Urinary bladder (tissue), 4 donors: ENCODE data around the gene CTDSPL2. TPM values are rescaled to one million over a fixed set of nuclear protein-coding genes. Genes with fewer than 3 reads are reported as not detected.
A peak's percentile ranks its signal among the peaks of the same experiment; 100 is the strongest.
"Not testable (repeated sequence)": the region's sequence is repeated elsewhere in the genome, so short reads cannot be mapped to it uniquely, and the experiment has no call there.

Source experiments
- DNase-seq: peaks from one replicate; pipeline ENCODE4 v3.0.0-alpha.2; 2015; ENCODE audit errors: extremely low spot score
- H3K27ac ChIP-seq: one replicate; pipeline ENCODE4 v1.5.1; 2013; ENCODE audit warnings: low read depth, mild to moderate bottlenecking, moderate library complexity
- H3K36me3 ChIP-seq: one replicate; pipeline ENCODE4 v1.6.1; 2013; ENCODE audit warnings: mild to moderate bottlenecking, moderate library complexity; ENCODE audit not compliant: insufficient read depth
- H3K4me1 ChIP-seq: one replicate; pipeline ENCODE4 v1.6.1; 2013; ENCODE audit warnings: mild to moderate bottlenecking, moderate library complexity; ENCODE audit not compliant: insufficient read depth
- H3K4me3 ChIP-seq: one replicate; pipeline ENCODE4 v1.5.1; 2013; ENCODE audit warnings: low read depth, low read length
- WGBS: extraction: QIAGEN DNeasy Blood & Tissue Kit; methylation state at CpG from one replicate; pipeline ENCODE4 v1.1.7; 2013; 5-methylcytosine and 5-hydroxymethylcytosine counted together
- polyA plus RNA-seq: library from polyadenylated mRNA; stranded (reverse); fragments of 200-250 nt; gene quantifications from one replicate; pipeline ENCODE4 v1.2.3, GENCODE V29; 2013
- total RNA-seq: library from RNA; depleted of rRNA; stranded (reverse); fragments of >200 nt; gene quantifications from one replicate; pipeline ENCODE4 v1.2.3, GENCODE V29; 2014
- donor health status: healthy with polysubstance abuse.
- donor health status: healthy.

CTDSPL2 gene
- total and polyA plus RNA-seq, 2 donors, result 16.7 to 143 TPM

DNA sequence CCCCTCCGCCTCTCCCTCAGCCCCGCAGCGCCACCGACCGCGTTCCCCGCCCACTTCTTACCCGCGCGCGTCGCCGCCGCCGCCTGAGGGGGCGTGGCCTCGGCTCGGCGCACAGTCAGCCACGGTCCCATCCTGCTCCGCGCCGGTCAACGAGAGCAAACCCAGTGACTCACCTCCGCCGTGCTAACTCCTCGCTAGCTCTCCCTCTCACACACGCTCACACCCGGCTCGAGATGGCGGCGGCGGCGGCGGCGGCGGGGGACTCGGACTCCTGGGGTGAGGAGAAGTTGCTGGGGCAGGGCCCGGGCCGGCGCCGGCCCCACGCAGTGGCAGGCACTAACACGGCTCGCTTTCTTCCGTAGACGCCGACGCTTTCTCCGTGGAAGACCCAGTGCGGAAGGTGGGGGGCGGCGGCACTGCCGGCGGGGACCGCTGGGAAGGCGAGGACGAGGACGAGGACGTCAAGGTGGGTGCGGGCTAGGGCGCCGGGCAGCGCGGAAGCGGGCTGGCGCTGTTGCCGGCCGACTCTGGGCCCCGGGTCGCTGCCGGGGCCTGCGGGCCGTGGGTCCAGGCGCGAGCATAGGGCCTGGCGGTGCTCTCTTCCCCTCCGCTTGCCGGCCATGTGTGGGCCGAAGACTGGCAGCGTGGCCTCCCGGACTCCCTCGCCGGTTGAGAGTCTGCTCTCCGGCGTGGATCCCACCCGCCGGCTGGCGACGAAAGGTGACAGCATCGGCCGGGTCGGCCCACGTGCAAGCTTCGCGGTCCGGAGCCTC is 109.7 kb downstream of the CTDSPL2 start, which contains the start of gene EIF3J:
TSS of gene EIF3J (plus strand) at position 186 of the 773 bp plus-strand sequence. CDS start at position 234, 48 bp downstream.
- H3K4me1 ChIP-seq, result no peaks in the 10 kb centered on the region
- peak; percentile 86 for DNase-seq
- H3K4me3 ChIP-seq, result peak within 1 kb of the TSS; percentile 81
- peak within 1 kb of the TSS; percentile 96 for H3K27ac ChIP-seq
- peaks cover 2% of the 10 kb centered on the region for H3K36me3 ChIP-seq
- under 1% methylated on average over 96 of the region's 97 CpGs for WGBS

- peaks cover 2% of the 10 kb centered on the region for H3K36me3 ChIP-seq
- H3K4me3 ChIP-seq, result peak overlapping the region; percentile 81
- WGBS, result 13% methylated on average over 13 of the region's 13 CpGs
- no peak for DNase-seq
- no peaks in the 10 kb centered on the region for H3K4me1 ChIP-seq
- peak overlapping the region; percentile 90 for H3K27ac ChIP-seq
Measured at GRCh38 chr15:44537735-44538240, 110.4 kb downstream of the CTDSPL2 start.

DNA sequence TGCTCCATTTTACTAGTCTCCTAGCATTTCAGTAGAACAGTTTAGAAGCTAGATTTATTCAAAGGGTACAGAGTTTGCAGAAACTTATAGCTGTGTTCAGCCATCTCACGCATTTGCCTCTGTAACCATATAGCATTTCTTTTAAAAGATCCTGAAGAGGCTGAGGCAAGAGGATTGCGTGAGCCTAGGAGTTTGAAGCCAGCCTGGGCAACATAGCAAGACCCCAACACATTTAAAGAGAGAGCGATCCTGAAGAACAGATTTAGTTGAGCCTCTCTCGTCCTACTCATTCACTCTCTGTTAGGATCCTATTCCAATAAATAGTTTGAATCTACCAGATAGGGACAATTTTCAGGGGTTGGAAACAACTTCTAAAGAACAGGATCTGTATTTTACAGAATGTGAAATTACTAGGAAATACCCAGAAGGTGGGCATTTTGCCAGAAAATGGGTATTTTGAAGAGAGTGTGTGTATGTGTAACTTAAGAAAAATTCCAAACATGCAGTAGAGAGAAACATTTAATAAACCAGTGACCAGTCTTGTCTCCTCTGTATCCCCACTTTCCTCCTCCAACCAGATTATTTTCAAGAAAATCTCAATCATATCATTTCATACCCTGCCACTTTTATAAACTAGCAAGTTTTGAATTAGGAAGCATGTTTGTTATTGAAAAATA is 114.0 kb downstream of the CTDSPL2 start:
- no peak overlapping the region for H3K4me3 ChIP-seq
- H3K4me1 ChIP-seq, result no peaks in the 10 kb centered on the region
- no peaks in the 10 kb centered on the region for H3K36me3 ChIP-seq
- WGBS, result 94% methylated on average over 4 of the region's 4 CpGs
- H3K27ac ChIP-seq, result no peak overlapping the region
- DNase-seq, result no peak

GRCh38 chr15:44542596-44542995 is 115.2 kb downstream of the CTDSPL2 start:
- no peak overlapping the region for H3K4me3 ChIP-seq
- no peak overlapping the region for H3K27ac ChIP-seq
- no peaks in the 10 kb centered on the region for H3K4me1 ChIP-seq
- DNase-seq, result no peak
- no peaks in the 10 kb centered on the region for H3K36me3 ChIP-seq

DNA sequence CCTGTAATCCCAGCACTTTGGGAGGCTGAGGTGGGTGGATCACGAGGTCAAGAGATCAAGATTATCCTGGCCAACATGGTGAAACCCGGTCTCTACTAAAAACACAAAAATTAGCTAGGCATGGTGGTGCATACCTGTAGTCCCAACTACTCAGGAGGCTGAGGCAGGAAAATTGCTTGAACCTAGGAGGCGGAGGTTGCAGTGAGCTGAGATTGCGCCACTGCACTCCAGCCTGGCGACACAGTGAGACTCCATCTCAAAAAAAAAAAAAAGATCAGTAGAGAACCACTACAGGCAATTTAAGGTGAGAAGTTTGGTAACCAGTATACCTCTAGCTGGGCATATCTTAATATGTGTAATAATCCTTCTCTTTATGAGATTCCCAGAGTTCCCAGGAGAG is 117.3 kb downstream of the CTDSPL2 start:
- not testable (repeated sequence) for H3K4me1 ChIP-seq, H3K4me3 ChIP-seq, H3K27ac ChIP-seq, H3K36me3 ChIP-seq, DNase-seq
- 96% methylated on average over 5 of the region's 5 CpGs for WGBS

DNA sequence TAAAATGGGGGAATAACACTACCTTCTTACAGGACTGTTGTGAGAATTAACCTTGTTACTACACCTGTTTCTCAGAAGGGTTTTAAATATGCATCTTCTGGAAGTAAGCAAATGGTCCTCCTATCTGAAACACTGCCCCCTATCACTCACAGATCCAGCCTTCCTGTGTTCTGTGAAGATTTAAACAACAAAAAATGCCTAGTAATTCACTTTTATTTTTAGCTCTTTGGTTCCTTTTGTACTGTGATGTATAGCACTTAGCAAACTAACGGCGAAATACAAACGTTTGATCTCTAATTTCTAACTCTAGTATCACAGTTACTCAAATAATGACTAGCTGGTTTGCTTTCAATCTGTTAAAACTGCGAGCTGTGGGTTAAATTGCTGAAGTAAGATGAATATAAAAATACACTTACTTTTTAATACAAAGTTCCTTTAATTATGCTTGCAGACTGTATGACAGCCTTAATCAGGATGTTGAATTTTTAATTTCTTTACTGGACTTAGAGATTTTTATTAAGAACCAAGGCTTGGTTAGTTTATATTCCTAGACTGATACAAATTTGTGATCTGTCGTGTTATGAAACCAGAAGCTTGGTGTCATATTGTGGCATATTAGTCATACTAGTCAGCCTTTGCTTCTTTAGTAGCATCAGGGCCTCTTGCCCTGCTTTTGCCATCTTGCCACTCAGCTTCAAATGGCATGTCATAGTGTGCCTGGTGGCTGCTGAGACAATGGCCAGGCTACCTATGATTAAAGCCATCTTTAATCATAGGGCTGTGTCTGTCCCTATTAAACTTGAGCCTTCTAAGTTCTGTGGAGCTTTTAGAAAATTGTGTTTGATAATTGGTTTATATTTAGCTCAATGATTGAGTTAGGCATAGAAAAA is 118.7 kb downstream of the CTDSPL2 start:
- Histone ChIP-seq H3K27ac (no peak overlapping the region), H3K4me3 (no peak overlapping the region), H3K36me3 (no peaks in the 10 kb centered on the region), H3K4me1 (no peaks in the 10 kb centered on the region)
- no peak for DNase-seq
- 62% methylated on average over 5 of the region's 5 CpGs for WGBS

GRCh38 chr15:44549152-44549551 is 121.7 kb downstream of the CTDSPL2 start:
- 98% methylated on average over 9 of the region's 9 CpGs for WGBS
- not testable (repeated sequence) for H3K36me3 ChIP-seq, H3K4me1 ChIP-seq, H3K27ac ChIP-seq, H3K4me3 ChIP-seq, DNase-seq

GRCh38 chr15:44550256-44550655 is 122.8 kb downstream of the CTDSPL2 start:
- no peaks in the 10 kb centered on the region for H3K36me3 ChIP-seq

DNA sequence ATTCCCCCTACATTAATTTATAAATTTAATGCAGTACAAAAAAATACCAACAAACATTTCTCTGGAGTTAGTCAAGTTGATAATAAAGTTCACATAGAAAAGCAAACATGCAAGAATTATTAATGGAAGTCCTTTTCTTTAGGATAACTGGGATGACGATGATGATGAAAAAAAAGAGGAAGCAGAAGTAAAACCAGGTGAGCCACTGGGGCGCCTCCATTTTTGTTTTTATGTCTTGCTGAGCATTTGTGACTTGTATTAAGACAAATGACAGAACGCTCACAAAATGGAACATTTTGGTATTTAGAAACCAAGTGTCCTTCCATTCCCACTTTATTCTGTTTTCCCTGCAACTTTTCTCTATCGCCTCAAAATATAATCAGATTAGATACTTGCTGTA is 123.3 kb downstream of the CTDSPL2 start:
- H3K4me1 ChIP-seq, result no peaks in the 10 kb centered on the region
- no peaks in the 10 kb centered on the region for H3K36me3 ChIP-seq
- H3K4me3 ChIP-seq, result no peak overlapping the region
- over 99% methylated on average over 4 of the region's 4 CpGs for WGBS
- no peak overlapping the region for H3K27ac ChIP-seq
- no peak for DNase-seq

More at GRCh38 chr15:44550256-44550655, 122.8 kb downstream of the CTDSPL2 start:
- Histone ChIP-seq H3K27ac (no peak overlapping the region), H3K4me3 (no peak overlapping the region), H3K4me1 (no peaks in the 10 kb centered on the region)
- no peak for DNase-seq
- 33% methylated on average over 3 of the region's 3 CpGs for WGBS

GRCh38 chr15:44554934-44555723 is 127.7 kb downstream of the CTDSPL2 start:
- DNase-seq, result no peak
- Histone ChIP-seq H3K4me3 (no peak overlapping the region), H3K27ac (no peak overlapping the region), H3K4me1 (no peaks in the 10 kb centered on the region), H3K36me3 (no peaks in the 10 kb centered on the region)
- WGBS, result 76% methylated on average over 4 of the region's 4 CpGs

- H3K4me1 ChIP-seq, H3K27ac ChIP-seq, DNase-seq, H3K4me3 ChIP-seq: not testable (repeated sequence)
- peaks cover 16% of the 10 kb centered on the region for H3K36me3 ChIP-seq
Measured at GRCh38 chr15:44560926-44561325, 133.5 kb downstream of the CTDSPL2 start.

DNA sequence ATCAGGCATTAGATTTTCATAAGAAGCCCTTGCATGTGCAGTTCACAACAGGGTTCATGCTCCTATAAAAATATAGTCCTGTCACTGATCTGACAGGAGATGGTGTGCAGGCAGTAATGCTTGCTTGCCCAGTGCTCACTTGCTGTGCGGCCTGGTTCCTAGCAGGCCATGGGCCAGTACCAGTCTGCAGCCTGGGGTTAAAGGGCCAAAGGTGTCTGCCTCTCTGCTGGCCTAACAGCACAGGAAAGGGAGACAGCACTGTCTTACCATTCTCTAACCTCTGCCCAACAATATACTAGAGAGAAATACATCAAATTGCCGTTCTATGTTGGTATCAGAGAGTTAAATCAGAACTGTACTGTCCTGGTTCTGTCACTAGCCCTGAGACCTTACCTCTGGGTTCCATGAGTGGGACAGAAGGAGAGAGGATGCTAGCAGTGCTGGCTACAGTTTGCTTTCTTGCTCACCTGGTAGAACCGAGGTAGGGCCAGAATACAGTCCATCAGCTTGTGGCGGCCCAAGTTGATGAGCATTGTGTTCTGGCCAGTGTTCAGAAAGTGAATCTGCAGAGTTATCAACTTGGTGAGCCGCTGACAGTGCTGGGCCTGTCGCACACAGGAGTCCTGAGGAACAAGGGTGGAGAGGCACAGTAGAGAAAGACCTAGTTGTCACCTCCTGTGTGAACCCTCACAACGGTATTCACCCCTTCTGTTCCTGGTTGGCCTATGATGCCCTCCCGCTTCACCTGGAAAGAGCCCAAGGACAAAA is 138.1 kb downstream of the CTDSPL2 start:
- WGBS, result 99% methylated on average over 8 of the region's 8 CpGs
- Histone ChIP-seq H3K4me1 (no peaks in the 10 kb centered on the region), H3K4me3 (no peak overlapping the region), H3K36me3 (peaks cover 16% of the 10 kb centered on the region), H3K27ac (no peak overlapping the region)
- DNase-seq, result no peak
